Forelimb muscle (tissue), 1 donor: ENCODE data around the gene ATP6V1G1. TPM values are rescaled to one million over a fixed set of nuclear protein-coding genes. Genes with fewer than 3 reads are reported as not detected.
"Not testable (repeated sequence)": the region's sequence is repeated elsewhere in the genome, so short reads cannot be mapped to it uniquely, and the experiment has no call there.

Source experiments
- DNase-seq: peaks from one replicate; pipeline ENCODE4 v3.0.0-alpha.2; 2013; ENCODE audit warnings: low read depth
- polyA plus RNA-seq: library from polyadenylated mRNA; unstranded; fragments of 120-200 nt; gene quantifications from one replicate; pipeline ENCODE4 v1.2.1, GENCODE V29; 2013; ENCODE audit not compliant: insufficient read length

The ATP6V1G1 gene
- polyA plus RNA-seq, 1 donor: 84.0 TPM

DNA sequence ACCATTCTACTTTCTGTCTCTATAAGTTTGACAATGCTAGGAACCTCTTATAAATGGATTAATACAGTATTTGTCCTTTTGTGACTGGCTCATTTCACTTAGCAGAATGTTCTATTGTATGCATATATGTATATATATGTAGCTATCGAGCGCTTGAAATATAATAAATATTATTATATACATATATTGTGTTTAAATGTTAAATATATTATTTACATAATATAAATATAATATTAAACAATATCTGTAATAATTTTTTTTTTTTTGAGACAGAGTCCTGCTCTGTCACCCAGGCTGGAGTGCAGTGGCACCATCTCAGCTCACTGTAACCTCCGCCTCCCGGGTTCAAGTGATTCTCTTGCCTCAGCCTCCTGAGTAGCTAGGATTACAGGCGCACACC lies 9.4 kb upstream of the ATP6V1G1 start:
- DNase-seq: not testable (repeated sequence)

DNA sequence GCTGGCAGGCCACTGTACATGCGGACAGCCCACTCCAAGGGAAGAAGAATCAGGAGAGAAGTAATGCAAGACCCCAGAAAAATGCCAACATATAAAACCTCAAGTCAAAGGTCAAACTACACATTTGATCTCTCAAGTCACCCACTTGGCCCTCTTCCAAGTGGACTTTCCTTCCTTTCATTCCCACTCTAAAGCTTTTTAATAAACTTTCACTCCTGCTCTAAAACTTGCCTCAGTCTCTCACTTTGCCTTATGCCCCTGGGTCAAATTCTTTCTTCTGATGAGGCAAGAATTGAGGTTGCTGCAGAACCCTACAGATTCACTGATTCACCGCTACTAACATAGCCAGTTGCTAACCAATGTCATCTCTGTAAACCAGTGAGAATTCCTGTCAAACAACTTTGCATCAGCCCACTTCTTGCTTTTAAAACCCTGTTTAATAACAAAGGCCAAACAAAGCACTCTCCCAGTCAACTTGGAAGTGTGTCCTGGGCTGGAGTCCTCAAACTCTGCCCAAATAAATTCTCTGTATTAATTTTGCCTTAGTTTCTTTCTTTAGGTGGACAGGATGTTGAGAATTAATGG lies 6.9 kb upstream of the ATP6V1G1 start:
- no peak for DNase-seq

DNA sequence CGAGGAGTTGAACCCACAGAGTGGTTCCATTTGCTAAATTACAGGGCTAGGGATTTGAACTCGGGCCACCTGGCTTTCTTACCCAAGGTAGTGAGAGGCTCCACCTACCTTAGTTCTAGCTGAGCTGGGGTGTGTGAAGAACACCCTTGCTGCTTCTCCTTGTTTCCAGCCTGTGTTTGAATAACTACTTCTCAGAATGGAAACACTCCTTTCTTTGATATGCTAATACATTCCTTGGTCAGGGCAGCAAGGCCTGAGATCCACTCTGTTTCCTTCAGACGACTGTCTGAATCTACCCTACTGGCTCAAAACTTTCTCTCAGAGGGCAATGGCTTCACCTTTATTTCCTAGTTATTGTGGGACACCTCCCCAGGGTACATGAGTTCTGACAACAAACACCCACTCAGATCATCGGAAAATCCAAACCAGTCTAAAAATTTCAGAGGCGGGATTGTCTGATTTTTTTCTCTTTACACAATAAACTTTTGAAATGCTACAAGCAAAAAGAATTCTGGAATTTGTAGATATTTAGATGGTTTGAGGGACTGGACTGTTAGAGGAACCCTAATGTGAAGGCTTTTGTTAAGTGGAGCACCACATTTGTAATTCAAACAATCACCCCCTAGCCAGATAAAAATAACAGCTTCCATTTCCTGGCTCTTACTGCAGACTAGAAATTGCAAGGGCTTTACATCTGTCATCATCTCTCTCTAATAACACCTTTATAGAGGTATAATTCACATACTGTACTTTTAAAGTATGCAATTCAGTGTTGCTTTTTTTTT lies 4.0 kb upstream of the ATP6V1G1 start:
- no peak for DNase-seq

DNA sequence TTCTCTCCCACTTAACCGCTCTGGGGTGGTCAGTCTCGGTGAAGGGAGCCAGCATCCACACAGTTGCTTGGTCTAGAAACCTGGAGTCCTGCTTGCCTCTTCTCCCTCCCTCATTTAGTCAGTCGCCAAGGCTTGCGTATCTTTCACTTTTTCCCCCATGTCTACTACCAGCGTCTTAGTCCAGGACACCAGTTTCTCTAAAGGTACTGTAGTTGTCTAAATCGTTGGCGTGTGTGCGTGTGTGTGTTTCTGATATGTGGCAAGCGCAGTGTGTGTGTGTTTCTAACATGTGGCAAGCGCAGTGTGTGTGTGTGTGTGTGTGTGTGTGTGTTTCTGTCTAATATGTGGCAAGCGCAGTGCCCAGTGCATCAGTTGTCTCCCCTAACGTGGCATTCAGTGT lies 641 bp downstream of the ATP6V1G1 start:
- DNase-seq: no peak

DNA sequence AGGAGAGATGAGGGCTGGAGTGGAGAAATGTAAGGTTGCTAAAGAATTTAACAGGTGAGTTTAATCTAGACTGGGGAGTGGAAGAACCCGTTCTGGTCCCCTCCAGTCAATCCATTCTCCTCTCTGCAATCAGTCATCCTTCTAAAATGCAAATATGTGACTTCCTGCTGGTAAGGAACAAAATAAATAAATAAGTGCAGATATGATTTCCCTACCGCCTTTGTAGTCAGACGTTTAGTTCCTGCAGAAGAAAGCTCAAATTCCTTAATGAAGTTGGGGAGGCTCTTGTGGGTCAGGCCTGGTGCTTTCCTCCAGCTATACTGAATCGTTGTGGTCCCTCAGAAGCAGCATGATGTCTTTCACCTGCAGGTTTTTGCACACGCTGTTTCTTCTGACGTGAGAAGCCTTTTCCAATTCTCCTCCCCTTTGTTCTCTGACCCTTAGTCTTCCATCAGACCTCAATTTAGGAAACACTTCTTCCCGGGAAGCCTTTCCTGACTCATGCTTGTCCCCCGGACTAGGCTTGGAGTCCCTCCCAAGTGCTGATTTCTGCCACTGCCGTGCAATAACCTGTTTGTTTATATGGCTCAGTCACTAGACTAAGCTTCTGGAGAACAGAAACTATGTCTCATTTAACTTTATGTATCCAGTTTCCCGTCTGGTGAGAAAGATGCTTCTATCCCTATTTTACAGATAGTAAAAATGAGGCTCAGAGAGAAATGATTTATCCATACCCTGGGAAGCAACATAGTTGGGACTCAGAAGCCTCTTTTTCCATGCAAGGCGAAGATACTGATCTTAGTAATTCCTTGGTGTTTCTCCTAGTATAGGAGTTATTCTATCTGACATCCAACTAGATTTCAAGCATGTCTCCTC lies 1.3 kb downstream of the ATP6V1G1 start:
- DNase-seq: no peak

DNA sequence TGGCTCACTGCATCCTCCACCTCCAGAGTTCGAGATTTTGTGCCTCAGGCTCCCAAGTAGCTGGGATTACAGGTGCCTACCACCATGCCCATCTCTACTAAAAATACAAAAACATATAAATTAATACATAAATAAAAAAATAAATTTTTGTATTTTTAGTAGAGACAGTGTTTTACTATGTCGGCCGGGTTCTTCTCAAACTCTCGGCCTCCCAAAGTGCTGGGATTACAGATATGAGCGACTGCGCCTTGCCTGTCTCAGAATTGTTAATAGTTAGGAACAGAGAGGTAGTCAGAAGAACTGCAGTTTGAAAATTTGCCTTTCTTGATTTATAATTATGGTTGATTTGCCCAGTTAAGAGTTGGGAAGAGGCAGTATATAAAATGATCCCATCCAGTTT lies 2.8 kb downstream of the ATP6V1G1 start:
- no peak for DNase-seq

DNA sequence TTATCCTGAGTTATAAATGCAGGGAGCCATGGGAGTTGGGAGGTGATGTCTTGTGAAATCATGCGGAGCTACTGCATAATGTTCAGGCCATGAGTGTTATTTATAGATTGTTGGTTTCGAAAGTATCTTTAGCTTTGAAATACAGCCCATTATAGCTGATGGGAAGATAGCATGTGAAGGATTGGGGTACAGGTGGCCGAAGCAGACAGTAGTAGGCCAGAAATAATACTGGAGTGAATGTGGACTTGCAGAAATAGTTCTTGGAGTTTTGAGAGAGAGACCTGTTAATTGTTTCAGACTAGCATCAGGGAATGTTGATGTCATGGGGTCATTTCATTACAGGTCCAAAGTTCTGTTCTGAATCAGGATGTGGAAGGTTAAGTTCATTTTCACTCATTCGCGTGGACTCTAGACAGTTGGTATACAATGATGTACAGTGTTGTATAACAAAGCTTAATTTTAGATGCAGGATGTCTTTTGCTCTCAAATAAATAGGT lies 3.8 kb downstream of the ATP6V1G1 start:
- DNase-seq: no peak

DNA sequence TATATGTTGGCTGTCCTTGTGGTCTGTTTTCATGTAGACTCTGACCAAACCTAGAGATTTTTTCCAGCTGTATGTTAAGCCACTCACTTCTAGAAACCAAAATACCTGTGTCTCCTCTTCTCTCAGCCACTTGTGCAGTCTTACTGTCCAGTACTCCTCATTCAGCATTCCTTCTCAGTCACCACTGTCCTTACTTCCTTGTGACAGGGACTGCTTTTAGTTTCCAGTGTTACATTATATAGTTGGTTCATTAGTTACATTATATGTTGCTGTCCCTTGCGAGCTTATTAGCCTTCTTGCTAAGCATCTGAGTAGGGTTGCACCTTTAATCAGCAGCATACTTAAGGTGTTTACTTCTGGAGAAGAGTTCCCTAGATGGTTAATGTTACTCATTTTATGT lies 4.3 kb downstream of the ATP6V1G1 start:
- DNase-seq: no peak

DNA sequence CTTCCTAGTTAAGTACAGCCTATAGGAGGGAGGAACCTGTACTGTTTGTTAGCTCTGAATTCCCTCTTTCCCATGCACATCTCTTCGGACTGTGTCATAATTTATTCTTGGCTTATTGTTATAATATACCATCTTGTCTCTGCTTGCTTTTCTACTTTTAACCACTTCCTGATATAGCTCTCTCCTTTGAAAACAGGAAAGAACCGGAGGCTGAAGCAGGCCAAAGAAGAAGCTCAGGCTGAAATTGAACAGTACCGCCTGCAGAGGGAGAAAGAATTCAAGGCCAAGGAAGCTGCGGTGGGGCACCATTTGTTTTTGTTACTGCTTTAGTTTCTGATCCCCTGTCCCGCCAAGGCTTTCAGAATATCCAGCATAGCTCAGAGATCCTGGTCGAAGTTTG lies 4.8 kb downstream of the ATP6V1G1 start:
- no peak for DNase-seq

DNA sequence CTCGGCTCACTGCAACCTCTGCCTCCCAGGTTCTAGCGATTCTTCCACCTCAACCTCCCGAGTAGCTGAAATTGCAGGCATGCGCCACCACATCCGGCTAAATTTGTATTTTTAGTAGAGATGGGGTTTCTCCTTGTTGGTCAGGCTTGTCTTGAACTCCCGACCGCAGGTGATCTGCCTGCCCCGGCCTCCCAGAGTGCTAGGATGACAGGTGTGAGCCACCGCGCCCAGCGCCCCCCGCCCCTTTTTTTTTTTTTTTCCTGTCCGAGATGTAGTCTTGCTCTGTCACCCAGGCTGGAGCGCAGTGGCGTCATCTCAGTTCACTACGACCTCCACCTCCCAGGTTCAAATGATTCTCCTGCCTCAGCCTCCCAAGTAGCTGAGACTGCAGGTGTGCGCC lies 6.6 kb downstream of the ATP6V1G1 start:
- no peak for DNase-seq

DNA sequence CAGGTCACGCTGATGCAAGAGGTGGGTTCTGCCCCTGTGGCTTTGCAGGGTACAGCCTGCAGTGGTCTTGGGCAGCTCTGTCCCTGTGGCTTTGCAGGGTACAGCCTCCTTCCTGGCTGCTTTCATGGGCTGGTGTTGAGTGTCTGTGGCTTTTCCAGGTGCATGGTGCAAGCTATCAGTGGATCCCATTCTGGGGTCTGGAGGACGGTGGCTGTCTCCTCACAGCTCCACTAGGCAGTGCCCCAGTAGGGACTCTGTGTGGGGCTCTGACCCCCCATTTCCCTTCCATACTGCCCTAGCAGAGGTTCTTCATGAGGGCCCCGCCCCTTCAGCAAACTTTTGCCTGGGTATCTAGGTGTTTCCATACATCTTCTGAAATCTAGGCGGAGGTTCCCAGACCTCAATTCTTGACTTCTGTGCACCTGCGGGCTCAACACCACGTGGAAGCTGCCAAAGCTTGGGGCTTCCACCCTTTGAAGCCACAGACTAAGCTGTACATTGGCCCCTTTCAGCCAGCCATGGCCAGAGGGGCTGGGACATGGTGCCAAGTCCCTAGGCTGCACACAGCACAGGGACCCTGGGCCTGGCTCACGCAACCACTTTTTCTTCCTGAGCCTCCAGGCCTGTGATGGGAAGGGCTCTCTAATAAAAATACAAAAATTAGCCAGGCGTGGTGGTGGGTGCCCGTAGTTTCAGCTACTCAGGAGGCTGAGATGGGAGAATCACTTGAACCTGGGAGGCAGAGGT lies 13.1 kb downstream of the ATP6V1G1 start:
- not testable (repeated sequence) for DNase-seq

DNA sequence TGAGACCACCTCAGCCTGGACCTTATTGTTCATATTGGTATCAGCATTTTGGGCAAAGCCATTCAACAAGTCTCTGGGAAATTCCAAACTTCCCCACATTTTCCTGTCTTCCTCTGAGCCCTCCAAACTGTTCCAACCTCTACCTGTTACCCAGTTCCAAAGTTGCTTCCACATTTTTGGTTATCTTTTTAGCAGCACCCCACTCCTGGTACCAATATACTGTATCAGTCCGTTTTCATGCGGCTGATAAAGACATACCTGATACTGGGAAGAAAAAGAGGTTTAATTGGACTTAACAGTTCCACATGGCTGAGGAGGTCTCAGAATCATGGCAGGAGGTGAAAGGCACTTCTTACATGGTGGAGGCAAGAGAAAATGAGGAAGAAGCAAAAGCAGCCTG lies 14.2 kb downstream of the ATP6V1G1 start:
- not testable (repeated sequence) for DNase-seq

DNA sequence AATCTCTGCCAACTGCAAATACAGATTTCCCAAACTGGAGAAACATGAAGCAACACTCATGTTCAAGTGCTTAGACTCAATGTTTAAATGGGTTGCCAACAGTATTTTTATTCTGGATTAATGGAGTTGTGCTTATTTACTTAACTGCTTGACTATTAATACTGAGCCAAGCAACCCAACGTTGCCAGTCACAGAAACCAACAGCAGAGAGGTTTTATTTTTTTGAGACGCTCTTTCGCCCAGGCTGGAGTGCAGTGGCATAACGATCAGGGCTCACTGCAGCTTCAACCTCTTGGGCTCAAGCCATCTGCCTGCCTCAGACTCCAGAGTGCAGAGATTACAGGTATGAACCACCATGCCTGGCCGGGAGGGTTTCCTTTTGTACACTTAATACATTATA lies 15.1 kb downstream of the ATP6V1G1 start:
- DNase-seq: no peak

DNA sequence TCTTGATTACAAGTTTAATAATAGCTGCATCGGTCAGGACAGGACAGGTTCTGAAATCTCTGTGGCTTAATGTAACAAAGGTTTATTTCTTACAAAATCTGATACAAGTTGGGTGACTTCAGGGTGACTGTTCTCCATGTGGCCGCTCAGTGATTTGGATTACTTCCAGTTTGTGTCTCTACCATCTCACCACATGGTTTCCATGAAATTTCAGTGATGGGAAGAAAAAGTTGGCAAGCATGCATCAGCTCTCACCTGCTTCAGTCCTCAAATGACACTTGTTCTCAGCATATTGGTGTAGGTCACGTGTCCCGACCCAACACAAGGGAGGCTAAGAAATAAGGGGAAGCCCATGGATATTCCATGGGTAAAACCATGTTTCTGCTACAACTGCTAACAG lies 15.7 kb downstream of the ATP6V1G1 start:
- DNase-seq: no peak

DNA sequence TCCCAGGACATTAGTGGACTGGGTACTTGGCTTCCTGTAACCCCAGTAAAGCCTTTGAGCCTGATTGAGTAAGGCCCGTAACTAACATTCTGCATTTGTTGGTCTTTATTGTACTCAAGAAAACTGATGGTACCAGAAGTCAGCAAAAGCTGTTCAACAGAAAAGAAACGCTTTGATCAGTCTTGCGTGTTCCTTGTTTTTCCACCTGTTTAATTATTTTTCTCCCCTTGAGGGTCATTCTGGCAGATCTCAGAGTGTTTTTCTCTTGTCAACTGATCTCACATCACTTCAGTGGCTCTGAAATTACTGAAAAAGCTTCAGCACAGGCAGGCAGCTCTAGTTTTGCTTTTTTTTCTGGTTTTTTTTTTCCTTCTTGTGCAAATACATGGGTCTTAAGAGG lies 17.4 kb downstream of the ATP6V1G1 start:
- no peak for DNase-seq

DNA sequence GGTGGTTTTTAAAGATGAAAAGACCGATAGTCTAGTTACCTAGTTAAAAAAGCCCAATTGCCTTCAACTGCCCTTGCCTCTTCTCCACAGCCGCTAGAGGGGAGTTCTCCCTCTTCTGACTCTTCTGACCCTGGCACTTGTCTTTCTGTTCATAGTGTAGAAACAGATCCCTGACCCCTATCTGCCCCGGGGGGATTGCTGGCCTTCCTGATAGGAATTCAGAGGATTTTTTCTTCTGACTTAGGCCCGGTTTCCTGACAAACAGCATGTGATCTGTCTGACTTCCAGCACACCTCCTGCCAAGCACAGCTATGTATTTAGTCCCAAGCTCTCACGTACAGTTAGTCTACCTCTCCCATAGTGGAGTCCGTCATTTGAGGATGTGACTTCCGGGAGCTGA lies 18.5 kb downstream of the ATP6V1G1 start:
- no peak for DNase-seq

DNA sequence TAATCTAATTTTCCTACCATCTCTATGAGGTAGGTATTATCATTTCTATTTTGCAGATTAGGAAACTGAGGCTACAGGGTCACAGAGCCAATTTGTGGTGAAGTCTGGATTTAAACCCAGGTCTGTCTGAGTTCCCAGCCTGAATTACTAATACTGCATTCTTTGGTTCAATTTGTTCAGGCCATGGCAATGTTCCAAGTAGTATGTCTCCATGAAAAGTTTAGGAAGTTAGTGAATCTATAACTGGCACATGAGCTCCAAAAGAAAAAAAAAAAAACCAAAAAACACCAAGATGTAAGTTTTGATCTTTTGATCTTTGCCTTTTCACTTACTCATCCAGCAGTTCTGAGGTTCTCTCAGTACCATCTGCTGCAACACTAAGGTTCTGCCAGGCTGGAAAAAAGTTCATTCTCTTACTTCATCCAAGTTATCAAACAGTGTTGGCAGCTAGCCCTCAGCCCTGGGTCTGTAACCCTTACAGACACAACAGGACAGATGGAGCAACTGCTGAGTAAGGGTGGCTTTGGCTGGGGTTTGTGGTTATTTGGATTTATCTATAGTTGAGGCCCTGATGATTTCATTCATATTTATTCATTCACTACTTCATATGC lies 19.1 kb downstream of the ATP6V1G1 start:
- no peak for DNase-seq

DNA sequence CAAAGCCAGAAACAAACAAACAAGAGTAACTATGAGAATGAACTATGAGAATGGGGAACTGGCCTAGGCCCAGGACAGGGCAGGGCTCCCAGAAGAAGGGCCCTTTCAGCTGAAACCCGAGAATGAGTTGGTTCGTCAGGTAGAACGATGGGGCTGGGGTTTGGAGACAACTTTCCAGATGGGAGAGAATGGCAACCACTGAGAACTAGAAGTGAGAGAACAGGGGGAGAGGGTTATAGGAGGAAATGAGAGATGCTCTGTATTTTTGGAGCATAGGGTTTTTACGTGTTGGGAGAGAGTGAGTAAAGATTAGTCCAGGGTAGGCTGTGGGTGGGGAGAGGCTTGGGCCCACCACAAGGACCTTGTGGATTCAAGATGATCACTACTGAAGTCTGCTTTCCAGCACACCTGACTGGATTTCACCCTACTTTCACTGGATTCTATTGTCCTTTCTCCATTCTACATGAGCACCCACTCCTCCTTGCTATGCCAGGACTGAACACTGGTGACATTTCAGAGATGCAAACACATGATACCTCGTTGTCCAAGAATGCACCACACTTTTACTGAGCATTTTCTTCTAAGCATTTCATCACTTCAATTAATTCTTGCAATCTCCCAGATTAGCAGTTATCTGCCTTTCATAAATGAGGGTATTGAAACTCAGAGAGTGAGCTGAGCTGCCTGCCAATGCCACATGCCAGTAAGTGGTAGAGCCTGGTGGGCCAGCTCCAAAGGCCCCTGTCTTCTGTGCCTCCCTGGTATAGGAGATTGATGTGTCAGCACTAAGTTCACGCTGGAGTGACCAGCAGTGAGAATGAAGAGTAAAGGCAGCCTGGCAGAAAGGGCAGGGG lies 20.3 kb downstream of the ATP6V1G1 start:
- DNase-seq: no peak

DNA sequence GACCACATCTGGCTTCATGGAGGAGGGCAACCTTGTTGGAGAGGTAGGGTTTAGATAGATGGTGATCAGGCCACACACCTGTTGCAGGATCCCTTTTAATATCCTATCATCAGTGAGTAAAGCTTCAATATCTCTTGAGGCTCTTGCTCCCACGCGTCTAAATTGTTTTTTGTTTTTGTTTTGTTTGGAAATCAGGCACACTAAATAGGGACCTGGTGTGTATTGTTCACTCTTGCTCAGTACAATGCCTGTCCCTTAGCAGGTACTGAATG lies 20.9 kb downstream of the ATP6V1G1 start:
- no peak for DNase-seq

DNA sequence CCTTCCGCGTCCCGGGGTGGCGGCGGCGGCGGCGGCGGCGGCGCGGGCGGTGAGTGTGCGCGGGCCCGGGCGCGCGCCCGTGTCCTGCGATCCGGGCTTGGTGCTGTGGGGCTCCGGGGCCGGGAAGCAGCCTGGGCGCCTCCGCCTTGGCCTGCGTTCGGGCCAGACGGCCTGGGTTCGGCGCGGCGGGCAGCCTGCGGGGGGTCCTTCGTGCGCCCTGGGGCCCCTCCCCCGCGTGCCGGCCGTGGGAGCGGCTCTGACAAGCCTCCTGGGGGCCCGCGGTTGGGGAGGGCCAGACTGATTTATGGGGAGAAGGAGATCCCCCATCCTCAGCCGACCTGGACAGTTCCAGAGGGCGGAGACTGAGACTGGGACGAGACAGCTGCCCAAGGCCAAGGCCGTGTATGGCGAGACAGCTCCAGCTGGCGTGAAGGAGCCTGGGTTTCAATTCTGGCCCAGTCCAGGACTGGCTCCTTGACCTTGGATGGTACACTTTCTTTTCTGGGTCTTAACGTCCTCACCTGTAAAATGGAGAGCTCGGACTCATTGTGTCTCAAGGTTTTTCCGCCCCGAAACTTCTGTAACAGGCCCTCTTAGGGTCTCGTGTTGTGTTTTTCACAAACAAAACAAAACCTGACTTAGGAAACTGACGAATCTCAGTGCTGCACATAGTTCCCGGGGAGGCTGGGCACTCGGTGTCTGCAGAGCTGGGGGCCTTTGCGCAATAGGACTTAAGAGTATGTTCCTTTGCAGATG lies 24.1 kb downstream of the ATP6V1G1 start:
- DNase-seq: no peak
